A204.1 (cell line): ENCODE measurements around the gene IGSF21.

Source experiments
- FAIRE-seq: peaks from 2 replicates; lab custom pipeline; 2012; peaks lifted over from hg19 to GRCh38; lab: Jason Lieb, UNC

Gene IGSF21

GRCh38 chr1:18229625-18230024 lies 122.0 kb downstream of the IGSF21 start:
- FAIRE-seq = no peak

- FAIRE-seq = no peak
Measured at GRCh38 chr1:18230321-18230720, 122.7 kb downstream of the IGSF21 start.

- no peak for FAIRE-seq
Measured at GRCh38 chr1:18230840-18231239, 123.2 kb downstream of the IGSF21 start.

DNA sequence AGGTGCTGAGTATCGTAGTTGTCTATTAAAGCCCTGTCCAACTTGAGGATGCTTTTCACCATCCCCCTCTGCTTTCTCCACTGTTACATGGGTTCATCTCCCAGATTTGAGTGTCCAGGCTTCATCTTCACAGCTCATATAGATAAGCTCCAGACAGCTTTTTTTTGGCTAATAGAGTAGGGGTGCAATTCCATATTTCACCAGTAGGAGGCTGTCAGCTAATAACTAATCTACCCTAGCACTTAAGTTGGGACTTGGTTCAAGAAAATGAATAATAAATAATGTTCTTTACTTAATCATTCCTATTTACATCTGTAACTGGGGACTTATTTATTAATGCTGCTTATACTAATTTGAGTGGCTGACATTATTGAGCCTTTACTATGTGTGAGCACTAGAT lies 124.5 kb downstream of the IGSF21 start:
- FAIRE-seq = no peak

GRCh38 chr1:18233176-18233864 lies 125.7 kb downstream of the IGSF21 start:
- no peak for FAIRE-seq

GRCh38 chr1:18234790-18235242 lies 127.2 kb downstream of the IGSF21 start:
- FAIRE-seq = no peak

GRCh38 chr1:18237371-18237770 lies 129.8 kb downstream of the IGSF21 start:
- no peak for FAIRE-seq

GRCh38 chr1:18238190-18238589 lies 130.6 kb downstream of the IGSF21 start:
- FAIRE-seq = no peak

DNA sequence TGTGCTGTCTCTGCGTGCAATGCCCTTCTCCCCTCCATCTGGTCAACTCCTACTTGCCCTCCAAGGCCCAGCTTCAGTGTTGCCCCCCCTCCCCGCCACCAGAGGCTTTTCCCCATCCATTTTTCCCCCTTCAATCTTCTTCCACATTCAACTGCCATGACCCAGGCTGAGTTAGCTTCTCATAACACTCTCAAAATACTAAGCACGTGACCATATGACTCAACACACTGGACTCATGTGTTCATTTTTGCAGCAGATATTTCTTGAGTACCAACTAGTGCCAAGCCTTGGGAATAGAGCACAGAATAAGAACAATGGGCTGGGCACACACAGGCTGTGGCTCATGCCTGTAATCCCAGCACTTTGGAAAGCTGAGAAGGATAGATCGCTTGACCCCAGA lies 132.1 kb downstream of the IGSF21 start:
- no peak for FAIRE-seq

- FAIRE-seq = no peak
Measured at GRCh38 chr1:18240906-18241305, 133.3 kb downstream of the IGSF21 start.

DNA sequence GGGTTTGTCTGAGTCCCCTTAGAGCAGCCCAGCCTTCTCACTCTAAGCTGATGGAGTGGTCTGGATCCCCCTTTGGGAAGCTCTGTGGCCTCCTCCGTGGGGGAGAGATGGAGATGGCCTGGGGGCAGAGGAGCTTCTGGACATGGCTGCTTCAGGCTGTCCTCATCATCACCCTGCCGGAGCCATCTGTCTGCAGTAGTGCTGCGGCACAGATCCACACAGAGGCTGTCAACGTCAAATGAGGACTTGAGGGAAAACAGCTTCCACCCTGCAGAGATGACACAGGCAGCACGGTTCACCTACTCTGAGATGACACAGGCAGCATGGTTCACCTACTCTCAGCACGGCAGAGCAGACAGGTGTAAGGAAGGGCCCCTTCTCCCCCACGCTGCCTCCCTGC lies 134.3 kb downstream of the IGSF21 start:
- FAIRE-seq = no peak

DNA sequence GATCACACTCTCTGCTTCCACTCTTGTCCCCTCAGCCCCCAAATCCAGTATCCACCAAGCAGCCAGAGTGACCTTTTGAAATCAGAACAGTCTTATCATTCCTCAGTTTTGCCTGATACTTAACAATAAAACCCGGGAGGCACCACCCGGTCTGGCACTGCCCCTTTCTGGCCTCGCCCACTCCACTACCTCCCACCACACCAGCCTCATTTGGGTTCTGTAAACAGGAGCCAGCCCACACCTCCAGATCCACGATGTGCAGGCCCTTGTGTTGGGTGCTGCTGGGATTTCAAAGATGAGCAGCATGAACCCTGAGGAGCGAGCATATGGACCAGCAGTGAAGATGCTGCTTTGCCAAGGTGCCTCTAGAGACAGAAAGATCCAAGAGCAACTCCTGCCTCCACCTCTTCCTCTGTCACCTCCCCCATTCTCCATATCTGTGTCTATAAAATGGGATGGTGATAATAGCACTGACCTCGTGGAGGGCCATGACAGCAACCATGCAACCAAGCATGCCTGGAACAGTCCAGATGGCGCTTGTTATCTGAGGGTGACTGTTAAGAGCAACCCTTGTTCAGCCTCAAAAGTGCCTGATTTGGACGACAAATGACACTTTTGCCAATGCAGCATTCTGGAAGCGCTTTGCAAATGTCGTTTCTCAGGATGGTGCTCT lies 136.0 kb downstream of the IGSF21 start:
- FAIRE-seq = no peak

DNA sequence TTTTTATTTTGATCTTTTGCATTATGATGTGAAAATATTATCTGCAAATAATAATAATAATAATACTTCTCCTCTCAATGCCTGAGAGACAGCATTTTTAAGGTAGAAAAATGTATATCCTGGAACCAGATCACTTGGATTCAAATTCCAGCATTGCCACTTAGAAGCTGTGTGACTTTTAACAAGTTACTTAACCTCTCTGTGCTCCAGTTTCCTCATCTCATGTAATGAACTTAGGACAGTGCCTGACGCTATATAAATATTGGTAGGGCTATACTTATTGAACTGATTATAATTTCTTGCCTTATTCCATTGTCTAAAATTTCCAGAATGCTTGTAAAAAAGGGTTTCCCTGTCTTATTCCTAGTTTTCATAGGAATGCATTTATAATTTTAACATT lies 137.2 kb downstream of the IGSF21 start:
- FAIRE-seq = no peak

DNA sequence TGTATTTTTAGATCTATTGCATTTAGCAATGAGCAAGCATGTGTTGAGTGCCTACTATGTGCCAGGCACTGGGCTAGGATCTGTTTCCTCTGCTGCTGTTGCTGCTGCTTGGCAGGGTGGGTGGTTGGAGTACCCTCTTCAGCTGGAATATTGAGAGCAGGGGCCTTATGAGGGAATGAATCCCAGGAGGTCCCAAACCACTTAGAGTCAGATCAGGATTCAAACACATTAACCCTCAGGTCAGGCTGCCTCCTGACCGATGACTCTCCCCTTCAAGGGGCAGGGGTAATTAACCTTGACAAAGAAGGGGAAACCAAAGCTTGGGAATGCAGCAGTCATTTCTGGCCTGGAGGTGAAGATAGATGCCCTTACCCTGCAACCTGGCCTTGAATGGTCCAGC lies 138.0 kb downstream of the IGSF21 start:
- no peak for FAIRE-seq

GRCh38 chr1:18246543-18246942 lies 138.9 kb downstream of the IGSF21 start:
- FAIRE-seq = no peak

- no peak for FAIRE-seq
Measured at GRCh38 chr1:18247151-18247550, 139.6 kb downstream of the IGSF21 start.

- no peak for FAIRE-seq
Measured at GRCh38 chr1:18249631-18250030, 142.0 kb downstream of the IGSF21 start.

GRCh38 chr1:18253093-18253492 lies 145.5 kb downstream of the IGSF21 start:
- FAIRE-seq = no peak

GRCh38 chr1:18256282-18257235 lies 149.0 kb downstream of the IGSF21 start:
- FAIRE-seq = no peak

- FAIRE-seq = no peak
Measured at GRCh38 chr1:18257778-18258177, 150.2 kb downstream of the IGSF21 start.

GRCh38 chr1:18261891-18262290 lies 154.3 kb downstream of the IGSF21 start:
- no peak for FAIRE-seq

DNA sequence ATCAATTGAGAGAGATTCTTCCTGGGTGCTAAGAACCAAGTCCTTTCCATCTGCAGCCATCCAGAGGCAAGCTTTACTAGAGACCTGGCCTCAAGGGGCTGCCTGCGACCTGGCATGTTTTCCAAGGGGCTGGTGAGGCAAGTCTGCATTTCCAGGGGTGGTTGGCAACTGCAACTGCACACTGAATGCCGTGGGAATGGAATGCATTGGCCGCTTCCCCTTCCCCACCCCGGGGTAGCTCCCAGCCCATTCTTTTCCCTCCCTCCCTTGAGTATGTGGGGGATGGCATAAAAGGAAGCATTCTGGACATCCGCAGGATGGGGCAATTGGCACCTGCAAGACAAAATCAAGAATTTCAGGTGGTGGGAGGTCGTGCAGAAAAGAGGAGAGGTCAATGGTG lies 155.1 kb downstream of the IGSF21 start:
- no peak for FAIRE-seq

DNA sequence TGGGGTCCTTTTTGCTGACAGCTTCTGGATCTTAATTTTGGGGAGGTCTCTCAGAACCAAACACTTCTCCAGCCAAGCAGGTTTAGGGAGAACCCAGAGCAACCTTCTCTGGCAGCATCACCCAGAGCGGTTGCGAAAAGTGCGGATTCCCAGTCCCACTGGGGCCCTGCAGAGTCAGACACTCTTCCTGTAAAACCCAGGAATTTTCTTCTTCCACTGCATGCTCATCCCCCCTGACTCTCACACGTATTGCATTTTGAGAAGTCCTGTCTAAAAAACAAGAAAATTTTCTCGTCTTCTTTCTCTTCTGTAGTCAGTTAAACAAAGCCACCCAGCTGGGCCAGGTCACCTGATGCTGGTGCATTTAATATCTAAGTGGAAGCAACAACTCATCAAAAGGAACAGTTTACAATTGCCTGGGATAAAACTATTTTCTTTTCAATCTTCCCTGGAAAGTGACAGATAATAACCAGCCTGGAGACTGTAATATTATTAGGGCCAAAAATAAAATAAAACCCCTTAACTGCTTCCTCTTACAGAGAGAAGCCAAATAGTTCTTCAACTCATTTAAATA lies 156.0 kb downstream of the IGSF21 start:
- no peak for FAIRE-seq
